ENCODE data around the gene FAM149A.

The FAM149A gene

GRCh38 chr4:186079694-186080093 lies 24.8 kb upstream of the FAM149A start:
- H3K36me3 ChIP-seq (ENCODE audit: control insufficient read depth, insufficient read depth, low read length) = no peaks in the 10 kb centered on the region
- H3K9ac ChIP-seq (ENCODE audit: low read depth, low read length) = no peak overlapping the region
- peaks cover 21% of the 10 kb centered on the region for H3K4me1 ChIP-seq (ENCODE audit: control insufficient read depth, insufficient read depth, low read length)
- H3K27me3 ChIP-seq (ENCODE audit: control insufficient read depth, insufficient read depth, low read length) = no peaks in the 10 kb centered on the region
- H3K27ac ChIP-seq (ENCODE audit: low read depth, low read length) = peak overlapping the region; percentile 47
- no peaks in the 10 kb centered on the region for H3K9me3 ChIP-seq (ENCODE audit: control insufficient read depth, insufficient read depth, low read length)
- no peak overlapping the region; the same call in 1 of the 2 replicates for H3K4me3 ChIP-seq (ENCODE audit: low read depth, low read length)

- Histone ChIP-seq H3K4me1 (ENCODE audit: control insufficient read depth, insufficient read depth, low read length) (peaks cover 21% of the 10 kb centered on the region), H3K9me3 (ENCODE audit: control insufficient read depth, insufficient read depth, low read length) (no peaks in the 10 kb centered on the region), H3K27me3 (ENCODE audit: control insufficient read depth, insufficient read depth, low read length) (no peaks in the 10 kb centered on the region), H3K9ac (ENCODE audit: low read depth, low read length) (peak overlapping the region; percentile 51), H3K27ac (ENCODE audit: low read depth, low read length) (peak overlapping the region; percentile 78), H3K36me3 (ENCODE audit: control insufficient read depth, insufficient read depth, low read length) (no peaks in the 10 kb centered on the region), H3K4me3 (ENCODE audit: low read depth, low read length) (peak overlapping the region; percentile 42)
Measured at GRCh38 chr4:186081202-186081807, 23.2 kb upstream of the FAM149A start.

GRCh38 chr4:186082221-186082620 lies 22.3 kb upstream of the FAM149A start:
- Histone ChIP-seq H3K4me3 (ENCODE audit: low read depth, low read length) (no peak overlapping the region), H3K9ac (ENCODE audit: low read depth, low read length) (no peak overlapping the region), H3K36me3 (ENCODE audit: control insufficient read depth, insufficient read depth, low read length) (no peaks in the 10 kb centered on the region), H3K4me1 (ENCODE audit: control insufficient read depth, insufficient read depth, low read length) (peaks cover 21% of the 10 kb centered on the region), H3K27me3 (ENCODE audit: control insufficient read depth, insufficient read depth, low read length) (no peaks in the 10 kb centered on the region), H3K27ac (ENCODE audit: low read depth, low read length) (no peak overlapping the region), H3K9me3 (ENCODE audit: control insufficient read depth, insufficient read depth, low read length) (no peaks in the 10 kb centered on the region)

GRCh38 chr4:186088523-186088922 lies 16.0 kb upstream of the FAM149A start:
- no peak overlapping the region for H3K27ac ChIP-seq (ENCODE audit: low read depth, low read length)
- no peaks in the 10 kb centered on the region for H3K4me1 ChIP-seq (ENCODE audit: control insufficient read depth, insufficient read depth, low read length)
- H3K27me3 ChIP-seq (ENCODE audit: control insufficient read depth, insufficient read depth, low read length) = no peaks in the 10 kb centered on the region
- H3K4me3 ChIP-seq (ENCODE audit: low read depth, low read length) = no peak overlapping the region
- H3K36me3 ChIP-seq (ENCODE audit: control insufficient read depth, insufficient read depth, low read length) = no peaks in the 10 kb centered on the region
- no peak overlapping the region for H3K9ac ChIP-seq (ENCODE audit: low read depth, low read length)
- no peaks in the 10 kb centered on the region for H3K9me3 ChIP-seq (ENCODE audit: control insufficient read depth, insufficient read depth, low read length)

GRCh38 chr4:186092296-186092695 lies 12.2 kb upstream of the FAM149A start:
- no peaks in the 10 kb centered on the region for H3K4me1 ChIP-seq (ENCODE audit: control insufficient read depth, insufficient read depth, low read length)
- no peaks in the 10 kb centered on the region for H3K36me3 ChIP-seq (ENCODE audit: control insufficient read depth, insufficient read depth, low read length)
- no peaks in the 10 kb centered on the region for H3K9me3 ChIP-seq (ENCODE audit: control insufficient read depth, insufficient read depth, low read length)
- no peak overlapping the region for H3K9ac ChIP-seq (ENCODE audit: low read depth, low read length)
- H3K27me3 ChIP-seq (ENCODE audit: control insufficient read depth, insufficient read depth, low read length) = no peaks in the 10 kb centered on the region
- no peak overlapping the region for H3K27ac ChIP-seq (ENCODE audit: low read depth, low read length)
- H3K4me3 ChIP-seq (ENCODE audit: low read depth, low read length) = no peak overlapping the region

GRCh38 chr4:186095406-186095805 lies 9.1 kb upstream of the FAM149A start:
- Histone ChIP-seq H3K27ac (ENCODE audit: low read depth, low read length) (no peak overlapping the region), H3K4me3 (ENCODE audit: low read depth, low read length) (no peak overlapping the region), H3K36me3 (ENCODE audit: control insufficient read depth, insufficient read depth, low read length) (no peaks in the 10 kb centered on the region), H3K4me1 (ENCODE audit: control insufficient read depth, insufficient read depth, low read length) (no peaks in the 10 kb centered on the region), H3K9me3 (ENCODE audit: control insufficient read depth, insufficient read depth, low read length) (no peaks in the 10 kb centered on the region), H3K27me3 (ENCODE audit: control insufficient read depth, insufficient read depth, low read length) (no peaks in the 10 kb centered on the region), H3K9ac (ENCODE audit: low read depth, low read length) (no peak overlapping the region)

- no peak overlapping the region for H3K4me3 ChIP-seq (ENCODE audit: low read depth, low read length)
- H3K9ac ChIP-seq (ENCODE audit: low read depth, low read length) = no peak overlapping the region
- no peaks in the 10 kb centered on the region for H3K27me3 ChIP-seq (ENCODE audit: control insufficient read depth, insufficient read depth, low read length)
- H3K27ac ChIP-seq (ENCODE audit: low read depth, low read length) = no peak overlapping the region
- no peaks in the 10 kb centered on the region for H3K9me3 ChIP-seq (ENCODE audit: control insufficient read depth, insufficient read depth, low read length)
- H3K36me3 ChIP-seq (ENCODE audit: control insufficient read depth, insufficient read depth, low read length) = no peaks in the 10 kb centered on the region
- no peaks in the 10 kb centered on the region for H3K4me1 ChIP-seq (ENCODE audit: control insufficient read depth, insufficient read depth, low read length)
Measured at GRCh38 chr4:186096681-186097165, 7.8 kb upstream of the FAM149A start.

GRCh38 chr4:186097386-186097785 lies 7.1 kb upstream of the FAM149A start:
- no peaks in the 10 kb centered on the region for H3K27me3 ChIP-seq (ENCODE audit: control insufficient read depth, insufficient read depth, low read length)
- no peaks in the 10 kb centered on the region for H3K9me3 ChIP-seq (ENCODE audit: control insufficient read depth, insufficient read depth, low read length)
- no peaks in the 10 kb centered on the region for H3K4me1 ChIP-seq (ENCODE audit: control insufficient read depth, insufficient read depth, low read length)
- H3K27ac ChIP-seq (ENCODE audit: low read depth, low read length) = no peak overlapping the region
- no peak overlapping the region for H3K9ac ChIP-seq (ENCODE audit: low read depth, low read length)
- H3K4me3 ChIP-seq (ENCODE audit: low read depth, low read length) = no peak overlapping the region
- no peaks in the 10 kb centered on the region for H3K36me3 ChIP-seq (ENCODE audit: control insufficient read depth, insufficient read depth, low read length)

GRCh38 chr4:186102931-186103330 lies 1.6 kb upstream of the FAM149A start:
- no peak overlapping the region for H3K9ac ChIP-seq (ENCODE audit: low read depth, low read length)
- peaks cover 38% of the 10 kb centered on the region for H3K27me3 ChIP-seq (ENCODE audit: control insufficient read depth, insufficient read depth, low read length)
- H3K4me1 ChIP-seq (ENCODE audit: control insufficient read depth, insufficient read depth, low read length) = peaks cover 12% of the 10 kb centered on the region
- H3K9me3 ChIP-seq (ENCODE audit: control insufficient read depth, insufficient read depth, low read length) = no peaks in the 10 kb centered on the region
- H3K27ac ChIP-seq (ENCODE audit: low read depth, low read length) = no peak overlapping the region
- no peak overlapping the region for H3K4me3 ChIP-seq (ENCODE audit: low read depth, low read length)
- H3K36me3 ChIP-seq (ENCODE audit: control insufficient read depth, insufficient read depth, low read length) = no peaks in the 10 kb centered on the region

- H3K4me3 ChIP-seq (ENCODE audit: low read depth, low read length) = peak overlapping the region; percentile 60
- H3K9ac ChIP-seq (ENCODE audit: low read depth, low read length) = peak overlapping the region; percentile 59
- H3K36me3 ChIP-seq (ENCODE audit: control insufficient read depth, insufficient read depth, low read length) = no peaks in the 10 kb centered on the region
- no peaks in the 10 kb centered on the region for H3K9me3 ChIP-seq (ENCODE audit: control insufficient read depth, insufficient read depth, low read length)
- H3K27ac ChIP-seq (ENCODE audit: low read depth, low read length) = no peak overlapping the region
- H3K27me3 ChIP-seq (ENCODE audit: control insufficient read depth, insufficient read depth, low read length) = peaks cover 38% of the 10 kb centered on the region
- H3K4me1 ChIP-seq (ENCODE audit: control insufficient read depth, insufficient read depth, low read length) = peaks cover 15% of the 10 kb centered on the region
Measured at GRCh38 chr4:186104890-186105646, 564 bp downstream of the FAM149A start.

- peaks cover 15% of the 10 kb centered on the region for H3K4me1 ChIP-seq (ENCODE audit: control insufficient read depth, insufficient read depth, low read length)
- H3K36me3 ChIP-seq (ENCODE audit: control insufficient read depth, insufficient read depth, low read length) = no peaks in the 10 kb centered on the region
- peaks cover 38% of the 10 kb centered on the region for H3K27me3 ChIP-seq (ENCODE audit: control insufficient read depth, insufficient read depth, low read length)
- H3K4me3 ChIP-seq (ENCODE audit: low read depth, low read length) = peak overlapping the region; percentile 60
- H3K9me3 ChIP-seq (ENCODE audit: control insufficient read depth, insufficient read depth, low read length) = no peaks in the 10 kb centered on the region
- no peak overlapping the region for H3K27ac ChIP-seq (ENCODE audit: low read depth, low read length)
- peak overlapping the region; percentile 59 for H3K9ac ChIP-seq (ENCODE audit: low read depth, low read length)
Measured at GRCh38 chr4:186105647-186106321, 1.3 kb downstream of the FAM149A start.

All from HUES48 (cell line).